HG03196 (cell line): Measurements from ENCODE around the gene XRCC4.
"Not testable (repeated sequence)": the region's sequence is repeated elsewhere in the genome, so short reads cannot be mapped to it uniquely, and the experiment has no call there.

Source experiments
- ATAC-seq: cut with Tn5 transposase; IDR thresholded peaks from one replicate; pipeline ENCODE4 v1.9.1; 2021; ENCODE audit not compliant: unreplicated experiment

The XRCC4 gene

GRCh38 chr5:83076742-83077661, at the start of gene XRCC4, which contains the start of gene TMEM167A:
XRCC4 (plus strand) TSS chr5:83077547; CDS start chr5:83104920, 27,373 bp downstream.
TMEM167A (minus strand) TSS chr5:83077394; CDS start chr5:83077323, 71 bp downstream.
- peak; percentile 99 for ATAC-seq

- no peak for ATAC-seq
These were observed 47.4 kb upstream of the XRCC4 start for GRCh38 chr5:83029912-83030311.

DNA sequence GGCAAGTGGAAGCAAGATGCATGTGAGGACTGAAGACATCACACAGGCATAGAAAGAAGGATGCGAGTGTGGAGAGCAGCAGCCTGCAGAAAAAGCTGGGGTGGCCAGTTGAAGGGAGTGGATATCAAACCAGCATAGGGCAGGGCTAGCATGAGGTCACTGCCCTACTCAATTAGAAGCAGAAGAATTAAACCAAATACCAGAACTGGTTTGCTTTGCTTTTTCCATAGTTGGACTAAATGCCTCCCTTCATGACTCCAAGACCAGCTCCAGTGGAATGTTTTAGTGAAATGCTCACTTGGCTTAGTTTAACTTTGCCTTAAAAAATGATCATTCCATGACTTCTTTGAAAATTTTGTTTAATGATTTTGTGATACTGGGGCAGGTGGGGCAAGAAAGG, 46.0 kb upstream of the XRCC4 start:
- no peak for ATAC-seq

- no peak for ATAC-seq
These were observed 43.3 kb upstream of the XRCC4 start for GRCh38 chr5:83034036-83034435.

DNA sequence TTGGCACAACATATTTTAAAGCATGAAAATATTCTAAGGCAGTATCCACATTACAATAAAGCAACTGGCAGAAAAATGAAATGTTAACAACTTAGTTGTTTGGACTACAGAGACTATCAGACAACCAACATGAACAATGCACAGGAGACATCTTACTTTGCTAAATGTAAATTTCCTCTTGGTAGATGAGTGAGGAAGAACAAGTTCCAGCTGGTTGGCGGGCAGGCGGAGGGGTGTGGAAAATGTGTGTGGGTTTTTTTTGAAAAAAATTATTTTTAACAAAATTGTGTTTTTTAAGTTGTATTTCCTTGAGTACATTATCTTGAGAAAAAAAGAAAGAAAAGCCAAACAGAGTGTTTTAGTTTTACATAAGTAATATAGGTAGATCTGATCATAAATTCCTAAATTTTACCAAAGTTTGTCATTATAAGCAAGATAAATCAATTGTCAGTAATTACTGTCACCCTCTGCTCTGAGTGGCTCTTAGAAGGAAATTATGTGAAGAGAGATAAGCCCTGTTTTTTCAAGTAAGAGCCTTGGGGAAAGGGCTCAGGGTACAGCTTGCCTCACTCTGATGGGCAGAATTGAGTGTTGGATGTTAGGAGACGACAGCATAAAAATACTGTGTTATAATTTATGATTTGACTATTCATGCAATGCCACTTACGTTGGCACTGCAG, 42.7 kb upstream of the XRCC4 start:
- ATAC-seq, result no peak

DNA sequence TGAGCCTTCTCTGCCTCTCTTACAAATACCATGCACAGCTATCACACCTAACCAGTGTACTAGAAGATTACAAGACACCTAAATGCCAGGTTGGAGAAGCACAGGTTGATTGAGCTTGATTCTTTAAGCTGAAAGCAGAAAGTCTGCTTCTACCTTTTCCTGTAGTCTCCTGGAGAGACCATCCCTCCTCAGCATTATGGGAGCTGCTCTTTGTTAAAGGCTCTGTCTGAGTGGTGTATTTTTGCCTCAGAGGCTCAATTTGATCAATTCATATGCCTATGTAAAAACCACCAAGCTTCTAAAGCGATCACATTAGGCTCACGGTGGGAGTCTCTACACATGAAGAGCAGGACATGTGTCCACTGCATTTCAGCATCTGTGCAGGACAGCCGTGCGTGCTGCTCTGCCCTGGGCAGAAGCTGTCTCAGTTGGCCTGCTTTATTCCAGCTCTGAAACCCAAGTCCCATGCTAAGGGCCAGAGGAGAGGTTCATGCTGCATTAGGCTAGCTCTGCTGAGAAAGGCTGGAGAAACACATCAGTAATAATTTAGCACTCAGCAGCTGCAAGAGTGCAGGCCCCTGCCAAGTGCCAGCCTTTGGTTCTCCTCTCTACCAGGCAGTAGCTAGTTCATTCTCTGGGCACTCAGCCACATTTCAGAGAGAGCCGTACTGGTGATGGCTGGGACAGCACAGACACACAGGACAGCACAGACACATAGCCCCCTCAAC, 41.8 kb upstream of the XRCC4 start:
- no peak for ATAC-seq

DNA sequence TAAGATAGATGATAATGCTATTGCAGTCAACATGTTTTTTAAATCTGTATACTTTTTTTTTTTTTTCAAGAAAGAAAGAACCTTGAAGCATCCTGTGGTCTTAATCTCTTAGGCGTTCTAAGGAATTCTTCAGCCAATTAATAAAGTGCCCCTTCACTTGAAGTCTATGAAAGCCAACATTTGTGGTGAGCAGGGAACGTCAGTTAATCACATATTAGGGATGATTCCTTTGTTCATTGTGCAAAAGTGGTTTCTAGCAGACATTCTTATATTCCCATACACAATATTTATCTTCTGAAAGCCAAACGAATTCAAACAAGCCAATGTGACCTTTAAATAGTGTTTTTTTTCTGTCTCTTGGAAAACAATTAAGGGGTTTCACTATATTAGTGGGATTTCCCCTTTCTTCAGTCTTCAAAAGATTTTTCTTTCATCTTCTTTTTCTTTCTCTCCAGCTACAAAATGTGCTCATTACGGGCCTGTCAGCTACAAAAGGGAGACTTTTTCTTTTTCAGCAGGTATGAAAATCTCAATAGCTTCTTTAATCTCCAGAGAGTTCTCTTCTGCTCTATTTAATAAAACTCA, 40.3 kb upstream of the XRCC4 start:
- no peak for ATAC-seq

GRCh38 chr5:83038924-83039323, 38.4 kb upstream of the XRCC4 start:
- no peak for ATAC-seq

GRCh38 chr5:83042507-83042906, 34.8 kb upstream of the XRCC4 start:
- ATAC-seq, result no peak

- ATAC-seq, result no peak
These were observed 32.4 kb upstream of the XRCC4 start for GRCh38 chr5:83044926-83045325.

- no peak for ATAC-seq
These were observed 29.1 kb upstream of the XRCC4 start for GRCh38 chr5:83048277-83048676.

DNA sequence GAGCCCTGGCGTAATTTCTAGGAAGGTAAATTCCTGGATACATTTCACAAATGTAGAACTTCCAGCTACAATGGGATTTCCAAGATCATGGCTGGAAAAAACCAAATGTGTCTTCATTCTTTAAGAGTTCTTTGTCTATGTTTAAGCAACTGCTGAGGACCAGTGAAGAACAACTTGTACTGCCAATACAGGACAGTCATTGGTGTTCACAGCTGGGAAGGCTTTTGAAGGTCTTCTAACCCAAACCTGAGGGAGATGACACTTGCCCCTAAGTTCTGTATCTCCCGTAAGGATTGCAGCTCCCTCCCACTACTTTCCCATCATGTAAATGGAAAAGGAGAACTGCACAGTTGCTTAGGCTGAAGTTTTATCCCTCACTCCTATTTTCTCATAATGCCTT, 28.5 kb upstream of the XRCC4 start:
- ATAC-seq, result no peak

DNA sequence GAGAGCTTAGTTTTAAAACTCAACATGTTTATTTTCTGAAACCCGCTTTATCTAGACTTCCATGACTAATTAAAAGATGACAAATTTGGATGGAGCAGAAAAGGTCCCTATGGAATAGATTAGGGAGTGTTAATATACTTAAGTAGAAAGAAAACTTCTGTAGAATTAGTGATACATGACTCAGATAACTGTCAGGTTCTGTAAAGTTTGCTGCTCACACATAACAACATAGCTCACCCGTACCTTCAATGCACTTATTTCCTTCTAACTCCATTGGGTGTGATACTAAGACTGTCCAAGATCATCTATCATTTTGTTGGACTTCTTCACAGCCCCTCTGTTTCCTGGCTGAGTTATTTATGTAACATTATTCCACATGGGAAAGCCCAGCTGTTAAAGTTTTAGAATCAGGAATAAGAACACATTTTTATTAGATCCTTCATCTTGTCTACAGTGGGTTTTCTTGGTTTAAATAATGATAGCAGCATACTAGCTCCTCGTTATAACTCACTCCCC, 27.9 kb upstream of the XRCC4 start:
- no peak for ATAC-seq

DNA sequence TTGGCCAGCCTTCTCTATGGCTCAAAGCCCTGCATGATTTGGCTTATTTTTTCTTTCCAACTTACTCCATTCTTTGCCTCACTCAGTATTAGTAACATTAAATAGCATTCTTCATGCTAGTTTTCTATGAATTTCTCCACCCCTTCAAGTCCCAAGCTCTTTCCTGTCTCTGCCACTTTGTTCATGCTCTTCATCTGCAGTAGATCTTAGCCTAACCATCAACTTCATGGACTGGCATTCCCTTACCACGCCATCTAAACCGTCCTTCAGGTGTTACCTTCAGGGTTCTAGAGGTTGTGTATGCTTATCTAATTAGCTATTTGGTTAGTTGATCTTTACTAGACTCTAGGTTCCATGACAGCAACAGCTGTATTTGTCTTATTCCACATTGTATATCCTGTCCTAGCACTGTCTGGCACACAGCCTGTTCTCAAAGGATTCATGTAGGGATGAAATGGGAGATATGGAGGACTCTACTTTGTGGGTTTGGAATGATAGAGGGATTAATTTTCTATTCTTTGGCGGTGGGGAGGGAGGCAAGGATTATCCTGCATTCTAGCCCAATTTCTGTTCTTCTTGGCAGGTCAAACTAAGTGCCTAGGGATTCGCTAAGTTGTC, 26.5 kb upstream of the XRCC4 start:
- no peak for ATAC-seq

GRCh38 chr5:83055166-83055565, 22.2 kb upstream of the XRCC4 start:
- ATAC-seq, result no peak

- ATAC-seq, result no peak
These were observed 18.6 kb upstream of the XRCC4 start for GRCh38 chr5:83058726-83059125.

GRCh38 chr5:83059341-83059740, 18.0 kb upstream of the XRCC4 start:
- no peak for ATAC-seq

DNA sequence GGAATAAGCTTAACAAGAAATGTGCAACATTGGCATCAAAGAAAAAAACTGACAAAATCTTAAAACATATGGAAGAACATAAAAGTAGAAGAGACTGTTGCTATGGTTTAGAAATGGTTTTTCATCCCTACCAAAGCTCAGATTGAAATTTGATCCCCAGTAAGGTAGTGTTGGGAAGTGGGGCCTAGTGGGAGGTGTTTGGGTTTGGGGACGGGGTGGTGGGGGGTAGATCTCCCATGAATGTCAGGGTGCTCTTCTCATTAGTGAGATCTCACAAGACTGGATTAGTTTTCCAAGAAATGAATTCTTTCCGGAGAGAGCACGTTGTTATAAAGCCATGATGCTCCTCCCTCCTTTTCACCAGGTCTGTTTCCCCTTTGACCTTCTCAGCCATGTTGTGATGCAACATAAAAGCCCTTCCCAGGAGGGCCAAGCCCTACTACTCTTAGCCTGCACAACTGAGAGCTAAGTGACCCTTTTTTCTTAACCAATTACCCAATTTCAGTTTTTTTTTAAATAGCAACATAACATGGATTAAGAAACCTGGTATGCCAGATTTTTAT, 10.7 kb upstream of the XRCC4 start:
- no peak for ATAC-seq

DNA sequence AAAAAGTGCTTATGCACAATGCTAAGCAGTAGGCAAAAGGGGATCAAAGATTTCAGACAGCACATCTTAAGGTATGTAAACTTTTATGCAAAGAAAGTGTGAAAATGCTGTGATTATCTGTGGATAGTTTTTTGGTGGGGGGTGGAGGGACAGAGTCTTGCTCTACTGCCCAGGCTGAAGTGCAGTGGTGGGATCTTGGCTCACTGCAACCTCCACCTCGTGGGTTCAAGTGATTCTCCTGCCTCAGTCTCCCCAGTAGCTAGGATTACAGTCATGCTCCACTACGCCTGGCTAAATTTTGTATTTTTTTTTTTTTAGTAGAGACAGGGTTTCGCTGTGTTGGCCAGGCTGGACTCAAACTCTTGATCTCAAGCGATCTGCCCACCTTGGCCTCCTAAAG, 10.0 kb upstream of the XRCC4 start:
- ATAC-seq, result not testable (repeated sequence)
